Measurements from ENCODE around the gene GRAMD1A.
"Not testable (repeated sequence)": the region's sequence is repeated elsewhere in the genome, so short reads cannot be mapped to it uniquely, and the experiment has no call there.

GRAMD1A gene

GRCh38 chr19:35004517-35005255, 4.6 kb downstream of the GRAMD1A start:
- DNase-seq = no peak

DNA sequence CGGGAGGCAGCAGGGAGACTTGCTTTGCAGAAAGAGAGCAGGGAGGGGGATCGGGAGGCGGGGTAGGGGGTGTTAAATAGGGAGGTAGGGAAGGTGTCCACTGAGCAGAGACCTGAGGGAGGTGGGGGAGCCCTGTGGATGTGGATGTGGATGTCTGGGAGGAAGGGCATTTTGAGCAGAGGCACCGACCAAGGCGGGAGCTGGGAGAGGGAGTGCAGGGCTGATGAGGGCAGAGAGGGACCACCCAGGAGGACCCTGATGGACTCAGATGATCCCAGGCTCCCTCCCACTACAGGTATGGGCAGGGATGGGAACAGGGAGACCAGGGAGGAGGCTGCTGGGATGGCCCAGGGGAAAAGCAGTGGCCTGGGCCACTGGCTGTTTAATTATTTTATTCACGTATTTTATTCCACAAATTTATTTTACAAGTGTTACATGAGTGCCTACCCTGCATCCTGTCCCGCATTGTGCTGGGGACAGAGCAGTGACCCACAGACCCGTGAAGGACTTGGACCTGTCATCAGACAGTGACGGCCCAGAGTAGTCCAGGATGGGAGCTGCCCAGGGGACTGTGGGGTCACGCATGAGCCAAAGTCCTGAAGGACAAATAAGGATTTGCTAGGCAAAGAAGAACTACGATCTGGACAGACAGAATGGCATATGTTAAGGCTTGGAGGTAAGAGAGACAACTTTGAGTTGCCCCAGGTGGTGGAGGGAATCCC, 5.3 kb downstream of the GRAMD1A start:
- DNase-seq = no peak

GRCh38 chr19:35006007-35006341, 5.9 kb downstream of the GRAMD1A start:
- not testable (repeated sequence) for DNase-seq

- no peak for DNase-seq
Observed at GRCh38 chr19:35006342-35006998, 6.3 kb downstream of the GRAMD1A start.

DNA sequence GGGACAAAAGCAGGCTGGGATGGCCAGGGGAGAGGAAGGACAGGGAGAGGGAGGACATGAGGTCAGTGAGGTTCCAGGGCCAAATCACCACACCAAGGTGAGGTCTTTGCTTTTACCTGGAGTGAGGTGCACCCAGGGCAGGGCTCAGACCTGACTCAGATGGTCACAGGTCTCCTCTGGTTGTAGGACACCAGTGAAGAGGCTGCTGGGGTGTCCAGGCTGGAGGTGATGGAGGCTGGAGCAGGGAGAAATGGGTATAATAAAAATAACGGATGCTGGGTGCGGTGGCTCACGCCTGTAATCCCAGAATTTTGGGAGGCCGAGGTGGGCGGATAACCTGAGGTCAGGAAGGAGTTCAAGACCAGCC, 6.9 kb downstream of the GRAMD1A start:
- DNase-seq = no peak

DNA sequence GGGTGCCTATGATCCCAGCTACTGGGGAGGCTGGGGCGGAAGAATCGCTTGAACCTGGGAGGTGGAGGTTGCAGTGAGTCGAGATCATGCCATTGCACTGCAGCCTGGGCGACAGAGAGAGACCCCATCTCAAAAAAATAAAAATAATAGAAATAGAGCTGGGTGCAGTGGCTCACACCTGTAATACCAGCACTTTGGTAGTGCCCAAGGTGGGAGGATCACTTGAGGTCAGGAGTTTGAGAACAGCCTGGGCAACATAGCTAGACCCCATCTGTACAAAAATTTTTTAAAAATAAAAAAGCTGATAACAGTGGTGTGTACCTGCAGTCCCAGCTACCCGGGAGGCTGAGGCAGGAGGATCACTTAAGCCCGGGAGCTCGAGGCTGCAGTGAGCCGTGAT, 7.3 kb downstream of the GRAMD1A start:
- DNase-seq = not testable (repeated sequence)

DNA sequence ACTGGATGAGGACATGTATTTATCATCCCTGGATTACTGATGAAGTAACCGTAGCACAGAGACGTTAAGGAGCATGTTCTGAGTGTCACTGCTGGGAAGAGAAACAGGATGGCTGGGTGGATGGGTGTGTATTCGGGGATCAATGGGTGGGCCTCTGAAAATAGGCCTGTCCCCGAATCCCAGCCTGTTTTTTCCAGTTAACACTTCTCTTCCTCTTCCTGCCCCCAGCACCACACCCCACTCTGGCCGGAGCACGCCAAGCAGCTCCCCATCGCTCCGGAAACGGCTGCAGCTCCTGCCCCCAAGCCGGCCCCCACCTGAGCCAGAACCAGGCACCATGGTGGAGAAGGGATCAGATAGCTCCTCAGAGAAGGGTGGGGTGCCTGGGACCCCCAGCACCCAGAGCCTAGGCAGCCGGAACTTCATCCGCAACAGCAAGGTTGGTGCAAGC, 8.8 kb downstream of the GRAMD1A start:
- DNase-seq = no peak

DNA sequence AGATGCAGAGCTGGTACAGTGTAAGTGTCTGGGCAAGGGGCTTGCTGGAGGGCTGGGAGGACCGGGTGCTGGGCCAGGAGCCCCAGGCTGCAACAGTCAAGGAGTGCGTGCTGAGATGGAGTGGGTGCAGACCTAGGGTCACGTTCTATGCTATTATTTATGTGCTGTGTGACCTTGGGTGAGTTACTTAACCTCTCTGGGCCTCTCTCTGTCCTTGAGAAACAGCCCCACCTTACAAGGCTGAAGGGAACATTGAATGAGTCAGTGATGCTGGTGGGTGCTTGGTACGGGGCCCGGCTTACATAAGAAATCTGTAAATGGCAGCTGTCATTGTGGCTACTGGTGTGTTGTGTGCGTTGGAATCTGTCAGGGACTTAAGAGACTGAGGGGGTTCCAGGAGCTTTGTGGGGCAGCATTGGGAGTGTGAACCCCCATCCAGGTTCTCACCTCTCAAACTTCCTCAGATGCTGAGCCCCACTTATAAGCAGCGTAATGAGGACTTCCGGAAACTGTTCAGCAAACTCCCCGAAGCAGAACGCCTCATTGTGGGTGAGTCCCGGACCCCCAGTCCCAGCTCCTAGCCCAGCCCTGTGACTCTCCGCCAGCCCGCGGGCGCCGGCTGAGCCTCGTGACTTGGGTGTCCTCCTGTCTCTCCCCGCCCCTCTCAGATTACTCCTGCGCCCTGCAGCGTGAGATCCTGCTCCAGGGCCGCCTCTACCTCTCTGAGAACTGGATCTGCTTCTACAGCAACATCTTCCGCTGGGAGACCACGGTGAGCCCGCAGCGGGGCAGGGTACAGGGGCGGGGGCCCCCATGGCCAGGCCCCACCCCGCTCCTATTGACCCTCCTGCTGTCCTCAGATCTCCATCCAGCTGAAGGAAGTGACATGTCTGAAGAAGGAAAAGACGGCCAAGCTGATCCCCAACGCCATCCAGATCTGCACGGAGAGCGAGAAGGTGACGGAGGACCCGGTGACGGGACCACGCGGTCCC, 9.6 kb downstream of the GRAMD1A start:
- no peak for DNase-seq

- DNase-seq = no peak
Observed at GRCh38 chr19:35011091-35011689, 11.1 kb downstream of the GRAMD1A start.

DNA sequence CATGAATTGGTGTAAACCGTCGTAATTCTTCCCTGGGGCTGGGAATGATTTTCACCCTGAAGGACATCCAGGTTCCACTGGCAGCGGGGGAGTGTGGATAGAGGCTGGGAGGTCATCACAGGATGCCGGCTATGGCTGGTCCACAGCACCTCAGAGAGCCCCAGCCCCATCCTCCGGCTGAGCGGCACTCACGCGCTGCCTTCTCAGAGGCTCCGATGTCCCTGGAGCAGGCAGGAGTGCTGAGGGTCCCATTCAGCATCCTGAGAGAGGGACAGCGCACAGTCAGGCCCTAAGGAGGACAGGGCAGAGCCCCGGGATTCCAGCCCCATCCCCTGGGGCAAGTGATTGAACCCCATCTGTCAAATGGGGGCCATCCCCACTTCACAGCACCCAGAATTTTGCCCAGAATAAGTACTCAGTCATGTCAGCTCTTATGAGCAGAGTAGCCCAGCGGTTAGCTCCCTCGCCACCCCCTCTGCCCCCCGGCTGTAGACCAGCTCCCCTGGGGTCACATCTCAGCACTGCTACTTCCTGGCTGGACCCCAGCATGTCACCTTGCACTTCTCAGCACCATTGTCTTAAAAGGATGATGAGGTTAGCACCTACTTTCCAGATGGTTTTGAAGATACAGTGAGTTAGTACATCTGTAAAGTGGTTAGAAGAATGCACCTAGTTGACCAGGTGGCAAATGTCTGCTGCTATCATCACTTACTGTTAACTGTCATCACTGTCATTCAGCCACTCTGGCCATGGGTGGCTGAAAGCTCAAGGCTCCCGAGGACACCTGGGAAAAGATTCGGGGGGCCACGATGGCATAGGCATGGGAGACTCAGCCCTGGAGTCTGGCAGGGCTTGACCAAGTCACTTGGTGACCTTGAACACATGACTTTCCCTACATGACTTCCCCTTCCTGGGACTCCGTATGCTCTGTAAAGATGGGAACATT, 11.9 kb downstream of the GRAMD1A start:
- DNase-seq = no peak

DNA sequence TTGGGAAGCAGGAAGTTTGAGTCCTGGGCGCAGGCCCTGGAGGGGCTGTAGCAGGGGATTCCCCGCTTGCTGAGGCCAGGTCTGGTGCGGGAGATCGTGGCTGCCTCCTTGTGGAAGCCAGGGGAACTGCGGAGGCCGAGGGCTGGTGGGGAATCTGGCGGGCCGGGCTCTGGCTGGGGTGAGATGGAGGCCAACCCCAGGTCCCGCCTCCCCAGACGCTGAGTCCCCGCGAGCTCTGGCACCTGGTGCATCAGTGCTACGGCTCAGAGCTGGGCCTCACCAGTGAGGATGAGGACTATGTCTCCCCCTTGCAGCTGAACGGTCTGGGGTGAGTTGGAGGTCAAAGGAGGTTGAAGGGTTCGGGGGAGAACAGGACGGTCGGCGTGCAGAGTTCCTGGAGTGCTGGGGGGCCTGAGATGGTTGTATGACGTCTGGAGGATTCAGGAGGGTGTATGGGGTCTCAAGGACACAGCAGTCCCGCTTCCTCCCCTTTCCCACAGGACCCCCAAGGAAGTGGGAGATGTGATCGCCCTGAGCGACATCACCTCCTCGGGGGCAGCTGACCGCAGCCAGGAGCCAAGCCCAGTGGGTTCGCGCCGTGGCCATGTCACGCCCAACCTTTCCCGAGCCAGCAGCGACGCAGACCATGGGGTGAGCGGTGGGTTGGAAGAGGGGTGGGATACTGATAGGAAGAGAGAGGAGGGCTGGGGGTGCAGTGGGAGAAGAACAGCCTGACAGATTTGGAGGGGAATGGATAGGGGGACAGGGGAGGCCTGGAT, 13.1 kb downstream of the GRAMD1A start:
- peak in 1 of 2 donors; percentile 29 for DNase-seq

- no peak for DNase-seq
Observed at GRCh38 chr19:35013820-35014754, 14.0 kb downstream of the GRAMD1A start.

GRCh38 chr19:35014774-35015173, 14.7 kb downstream of the GRAMD1A start:
- DNase-seq = not testable (repeated sequence)

GRCh38 chr19:35015270-35015953, 15.3 kb downstream of the GRAMD1A start:
- DNase-seq = no peak

DNA sequence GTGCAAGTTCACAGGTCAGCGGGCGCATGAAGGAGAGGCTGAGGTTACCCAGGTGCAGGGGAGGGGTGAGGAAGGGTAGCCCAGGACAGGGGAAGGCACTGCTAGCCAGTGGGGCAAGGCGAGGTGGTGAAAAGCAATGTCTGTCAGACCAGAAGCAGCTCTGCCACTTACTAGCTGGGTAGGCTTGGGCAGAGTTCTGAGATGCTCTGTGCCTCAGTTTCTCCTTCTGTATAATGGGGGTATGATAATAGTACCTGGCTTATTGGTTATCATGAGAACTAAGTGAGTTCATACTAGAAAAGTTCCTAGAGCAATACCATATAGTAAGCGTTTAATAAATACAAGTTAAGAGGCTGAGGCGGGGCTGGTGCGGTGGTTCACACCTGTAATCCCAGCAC, 15.8 kb downstream of the GRAMD1A start:
- no peak for DNase-seq

DNA sequence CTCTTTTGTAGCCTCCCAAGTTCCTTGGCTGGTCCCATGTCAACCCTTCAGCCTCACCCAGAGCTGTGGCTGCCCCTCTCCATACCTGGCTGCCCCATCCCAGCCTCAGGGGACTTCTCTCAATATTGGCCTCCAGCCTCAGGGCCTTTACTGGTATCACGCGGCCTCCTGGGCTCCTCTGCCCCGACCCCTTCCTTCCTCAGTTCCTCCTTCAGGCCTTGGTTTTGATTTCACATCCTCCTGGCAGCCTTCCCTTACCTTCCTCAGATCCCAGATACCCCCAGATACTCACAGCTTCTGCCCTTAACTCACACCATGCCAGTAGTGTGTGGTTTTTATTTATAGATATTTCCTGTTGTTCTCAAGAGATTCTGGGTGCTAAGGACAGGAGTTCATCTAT, 17.4 kb downstream of the GRAMD1A start:
- peak in 1 of 2 donors; percentile 19 for DNase-seq

- DNase-seq = no peak
Observed at GRCh38 chr19:35018379-35018778, 18.3 kb downstream of the GRAMD1A start.

DNA sequence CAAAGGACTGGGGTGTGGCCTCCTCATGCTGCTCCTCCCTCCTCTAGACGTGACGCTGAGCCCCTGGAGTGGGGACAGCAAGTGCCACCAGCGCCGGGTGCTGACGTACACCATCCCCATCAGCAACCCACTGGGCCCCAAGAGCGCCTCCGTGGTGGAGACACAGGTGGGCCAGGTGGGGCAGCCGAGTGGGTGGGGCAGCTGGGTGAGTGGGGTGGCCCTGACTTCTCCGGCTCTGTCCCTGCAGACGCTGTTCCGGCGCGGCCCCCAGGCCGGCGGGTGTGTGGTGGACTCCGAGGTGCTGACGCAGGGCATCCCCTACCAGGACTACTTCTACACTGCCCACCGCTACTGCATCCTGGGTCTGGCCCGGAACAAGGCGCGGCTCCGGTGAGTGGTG, 19.0 kb downstream of the GRAMD1A start:
- DNase-seq = no peak
